Measurements from ENCODE around the gene COL4A1.
"Not testable (repeated sequence)": the region's sequence is repeated elsewhere in the genome, so short reads cannot be mapped to it uniquely, and the experiment has no call there.

COL4A1 gene

DNA sequence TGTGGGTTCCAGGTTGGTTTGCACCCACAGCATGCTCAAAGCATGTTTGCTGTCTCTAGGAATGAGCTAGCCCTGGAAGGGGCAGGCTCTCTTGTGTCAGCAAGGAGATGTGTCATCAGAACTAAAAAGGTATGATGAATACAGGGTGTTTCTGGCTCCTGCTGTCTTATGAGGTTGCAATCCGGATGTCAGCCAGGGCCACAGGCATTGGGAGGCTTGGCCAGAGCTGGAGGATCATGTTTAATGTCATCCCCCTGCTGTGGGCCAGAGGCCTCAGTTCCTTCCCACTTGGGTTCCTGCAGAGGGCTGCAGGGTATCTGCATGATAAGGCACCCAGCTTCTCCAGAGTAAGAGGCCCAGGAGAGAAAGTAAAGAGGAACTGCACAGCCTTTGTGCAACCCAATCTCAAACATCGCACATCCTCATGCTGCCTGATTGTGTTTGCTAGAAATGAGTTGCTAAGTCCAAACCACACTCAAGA lies 193.6 kb downstream of the COL4A1 start:
- no peaks in the 10 kb centered on the region for H3K9me2 ChIP-seq (replicated peaks; ENCODE audit: insufficient read depth, low read length)
- H3K36me3 ChIP-seq (replicated peaks; ENCODE audit: insufficient read depth, low read length) = no peaks in the 10 kb centered on the region
- no peak overlapping the region for H2AFZ ChIP-seq (ENCODE audit: low read length)
- H3K9me3 ChIP-seq (replicated peaks; ENCODE audit: insufficient read depth, low read length) = no peaks in the 10 kb centered on the region
- DNase-seq = no peak
- no peak overlapping the region for H3K4me3 ChIP-seq (ENCODE audit: low read length)
- H3K4me2 ChIP-seq (ENCODE audit: low read depth, low read length) = no peak overlapping the region
- H4K20me1 ChIP-seq (ENCODE audit: insufficient read depth, low read length) = no peaks in the 10 kb centered on the region
- H3K4me1 ChIP-seq (ENCODE audit: low read length) = no peaks in the 10 kb centered on the region
- no peak overlapping the region for H3K9ac ChIP-seq (ENCODE audit: low read length)
- H3K27me3 ChIP-seq (replicated peaks; ENCODE audit: insufficient read depth, low read length) = no peaks in the 10 kb centered on the region
- no peaks in the 10 kb centered on the region for H3F3A ChIP-seq (ENCODE audit: insufficient read depth, low read length)
- TF ChIP-seq, protein P1, sequence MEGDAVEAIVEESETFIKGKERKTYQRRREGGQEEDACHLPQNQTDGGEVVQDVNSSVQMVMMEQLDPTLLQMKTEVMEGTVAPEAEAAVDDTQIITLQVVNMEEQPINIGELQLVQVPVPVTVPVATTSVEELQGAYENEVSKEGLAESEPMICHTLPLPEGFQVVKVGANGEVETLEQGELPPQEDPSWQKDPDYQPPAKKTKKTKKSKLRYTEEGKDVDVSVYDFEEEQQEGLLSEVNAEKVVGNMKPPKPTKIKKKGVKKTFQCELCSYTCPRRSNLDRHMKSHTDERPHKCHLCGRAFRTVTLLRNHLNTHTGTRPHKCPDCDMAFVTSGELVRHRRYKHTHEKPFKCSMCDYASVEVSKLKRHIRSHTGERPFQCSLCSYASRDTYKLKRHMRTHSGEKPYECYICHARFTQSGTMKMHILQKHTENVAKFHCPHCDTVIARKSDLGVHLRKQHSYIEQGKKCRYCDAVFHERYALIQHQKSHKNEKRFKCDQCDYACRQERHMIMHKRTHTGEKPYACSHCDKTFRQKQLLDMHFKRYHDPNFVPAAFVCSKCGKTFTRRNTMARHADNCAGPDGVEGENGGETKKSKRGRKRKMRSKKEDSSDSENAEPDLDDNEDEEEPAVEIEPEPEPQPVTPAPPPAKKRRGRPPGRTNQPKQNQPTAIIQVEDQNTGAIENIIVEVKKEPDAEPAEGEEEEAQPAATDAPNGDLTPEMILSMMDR (IDR thresholded peaks at IDR 0.05; ENCODE audit: low read length) = no peak
- TF ChIP-seq EZH2 (optimal IDR thresholded peaks at IDR 0.05; ENCODE audit: low read depth, low read length) (no peak), EZH2phosphoT487 (IDR thresholded peaks at IDR 0.05; ENCODE audit: low read length) (no peak)
- H3K27ac ChIP-seq (ENCODE audit: low read length) = no peak overlapping the region
- no peaks in the 10 kb centered on the region for H3K79me2 ChIP-seq (ENCODE audit: low read length)

DNA sequence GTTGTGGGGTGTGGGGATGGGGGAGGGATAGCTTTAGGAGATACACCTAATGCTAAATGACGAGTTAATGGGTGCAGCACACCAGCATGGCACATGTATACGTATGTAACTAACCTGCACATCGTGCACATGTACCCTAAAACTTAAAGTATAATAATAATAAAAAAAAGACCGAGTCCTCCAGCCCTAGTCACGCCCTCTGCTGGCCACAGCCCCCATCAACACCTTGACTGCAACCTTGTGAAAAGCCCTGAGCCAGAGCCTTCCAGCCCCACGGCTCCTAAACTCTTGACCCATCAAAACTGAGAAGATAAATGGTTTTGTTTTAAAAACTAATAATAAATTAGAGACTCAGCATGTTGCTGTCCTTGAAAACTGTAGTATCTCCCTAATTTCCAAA lies 194.6 kb downstream of the COL4A1 start:
- not testable (repeated sequence) for H3K4me2 ChIP-seq (ENCODE audit: low read depth, low read length); H3K36me3 ChIP-seq (replicated peaks; ENCODE audit: insufficient read depth, low read length); H3K9ac ChIP-seq (ENCODE audit: low read length); H3K9me3 ChIP-seq (replicated peaks; ENCODE audit: insufficient read depth, low read length); H3K9me2 ChIP-seq (replicated peaks; ENCODE audit: insufficient read depth, low read length); H2AFZ ChIP-seq (ENCODE audit: low read length); H3K27ac ChIP-seq (ENCODE audit: low read length); H3K4me1 ChIP-seq (ENCODE audit: low read length); H4K20me1 ChIP-seq (ENCODE audit: insufficient read depth, low read length); H3K27me3 ChIP-seq (replicated peaks; ENCODE audit: insufficient read depth, low read length); H3K4me3 ChIP-seq (ENCODE audit: low read length); H3K79me2 ChIP-seq (ENCODE audit: low read length); DNase-seq; H3F3A ChIP-seq (ENCODE audit: insufficient read depth, low read length)
- TF ChIP-seq, protein P1 (IDR thresholded peaks at IDR 0.05; ENCODE audit: low read length) = 0 out of 2 replicates have a peak, but pooled peaks have one; percentile 3

DNA sequence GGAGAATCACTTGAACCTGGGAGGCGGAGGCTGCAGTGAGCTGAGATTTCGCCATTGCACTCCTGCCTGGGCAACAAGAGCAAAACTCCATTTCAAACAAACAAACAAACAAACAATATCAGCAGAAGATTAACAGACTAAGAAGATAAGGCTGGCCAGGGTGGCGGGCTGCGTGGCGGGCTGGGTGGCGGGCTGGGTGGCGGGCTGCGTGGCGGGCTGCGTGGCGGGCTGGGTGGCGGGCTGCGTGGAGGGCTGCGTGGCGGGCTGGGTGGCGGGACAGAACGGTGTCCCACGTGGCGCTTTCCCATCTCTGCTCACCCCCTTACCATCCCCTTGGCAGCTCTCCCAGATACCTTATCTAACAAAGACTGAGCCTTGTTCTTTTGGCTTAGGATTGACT lies 196.2 kb downstream of the COL4A1 start:
- Histone ChIP-seq H3K4me2 (ENCODE audit: low read depth, low read length) (no peak overlapping the region), H3K4me3 (ENCODE audit: low read length) (no peak overlapping the region), H3K9me3 (replicated peaks; ENCODE audit: insufficient read depth, low read length) (no peaks in the 10 kb centered on the region), H3K27ac (ENCODE audit: low read length) (no peak overlapping the region), H3K36me3 (replicated peaks; ENCODE audit: insufficient read depth, low read length) (no peaks in the 10 kb centered on the region), H3K4me1 (ENCODE audit: low read length) (no peaks in the 10 kb centered on the region), H3K27me3 (replicated peaks; ENCODE audit: insufficient read depth, low read length) (no peaks in the 10 kb centered on the region), H3K9ac (ENCODE audit: low read length) (no peak overlapping the region), H3F3A (ENCODE audit: insufficient read depth, low read length) (no peaks in the 10 kb centered on the region), H4K20me1 (ENCODE audit: insufficient read depth, low read length) (no peaks in the 10 kb centered on the region), H3K9me2 (replicated peaks; ENCODE audit: insufficient read depth, low read length) (no peaks in the 10 kb centered on the region), H2AFZ (ENCODE audit: low read length) (no peak overlapping the region), H3K79me2 (ENCODE audit: low read length) (no peaks in the 10 kb centered on the region)
- TF ChIP-seq, protein P1 (IDR thresholded peaks at IDR 0.05; ENCODE audit: low read length) = no peak
- TF ChIP-seq EZH2phosphoT487 (IDR thresholded peaks at IDR 0.05; ENCODE audit: low read length) = no peak
- TF ChIP-seq EZH2 (optimal IDR thresholded peaks at IDR 0.05; ENCODE audit: low read depth, low read length) = no peak
- no peak for DNase-seq

Data from MM.1S (cell line).